GM10266 (cell line): ENCODE measurements around the gene CCP110.

Source experiments
- DNase-seq: peaks from one replicate; pipeline ENCODE4 v3.0.0; 2012; ENCODE audit errors: extremely low spot score
- TF ChIP-seq, protein P1 (sequence below): IDR thresholded peaks from 2 replicates; pipeline ENCODE4 v1.5.1; 2012; ENCODE audit warnings: mild to moderate bottlenecking, low read depth; ENCODE audit not compliant: control insufficient read depth, insufficient read depth; ENCODE audit errors: missing control alignments

The CCP110 gene

DNA sequence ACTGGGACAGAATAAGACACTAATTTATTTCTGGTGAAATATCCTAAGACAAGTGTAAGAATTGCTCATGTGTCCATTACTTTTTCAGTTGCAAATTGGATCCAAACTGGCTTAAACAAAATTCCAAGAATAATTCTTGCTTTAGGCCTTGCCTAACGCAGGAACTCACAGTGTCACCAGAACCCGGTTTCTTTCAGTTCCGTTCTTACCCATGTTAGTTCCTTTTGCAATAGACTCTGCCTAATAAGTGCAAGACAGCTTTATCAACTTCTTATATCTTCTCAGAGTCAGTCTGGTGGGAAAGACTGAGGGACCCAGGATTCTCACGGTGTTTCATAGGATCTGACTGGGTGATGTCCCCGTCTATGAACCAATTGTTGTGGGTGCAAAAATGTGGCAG, 26.6 kb upstream of the CCP110 start:
- TF ChIP-seq, protein P1, sequence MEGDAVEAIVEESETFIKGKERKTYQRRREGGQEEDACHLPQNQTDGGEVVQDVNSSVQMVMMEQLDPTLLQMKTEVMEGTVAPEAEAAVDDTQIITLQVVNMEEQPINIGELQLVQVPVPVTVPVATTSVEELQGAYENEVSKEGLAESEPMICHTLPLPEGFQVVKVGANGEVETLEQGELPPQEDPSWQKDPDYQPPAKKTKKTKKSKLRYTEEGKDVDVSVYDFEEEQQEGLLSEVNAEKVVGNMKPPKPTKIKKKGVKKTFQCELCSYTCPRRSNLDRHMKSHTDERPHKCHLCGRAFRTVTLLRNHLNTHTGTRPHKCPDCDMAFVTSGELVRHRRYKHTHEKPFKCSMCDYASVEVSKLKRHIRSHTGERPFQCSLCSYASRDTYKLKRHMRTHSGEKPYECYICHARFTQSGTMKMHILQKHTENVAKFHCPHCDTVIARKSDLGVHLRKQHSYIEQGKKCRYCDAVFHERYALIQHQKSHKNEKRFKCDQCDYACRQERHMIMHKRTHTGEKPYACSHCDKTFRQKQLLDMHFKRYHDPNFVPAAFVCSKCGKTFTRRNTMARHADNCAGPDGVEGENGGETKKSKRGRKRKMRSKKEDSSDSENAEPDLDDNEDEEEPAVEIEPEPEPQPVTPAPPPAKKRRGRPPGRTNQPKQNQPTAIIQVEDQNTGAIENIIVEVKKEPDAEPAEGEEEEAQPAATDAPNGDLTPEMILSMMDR = no peak
- no peak for DNase-seq

DNA sequence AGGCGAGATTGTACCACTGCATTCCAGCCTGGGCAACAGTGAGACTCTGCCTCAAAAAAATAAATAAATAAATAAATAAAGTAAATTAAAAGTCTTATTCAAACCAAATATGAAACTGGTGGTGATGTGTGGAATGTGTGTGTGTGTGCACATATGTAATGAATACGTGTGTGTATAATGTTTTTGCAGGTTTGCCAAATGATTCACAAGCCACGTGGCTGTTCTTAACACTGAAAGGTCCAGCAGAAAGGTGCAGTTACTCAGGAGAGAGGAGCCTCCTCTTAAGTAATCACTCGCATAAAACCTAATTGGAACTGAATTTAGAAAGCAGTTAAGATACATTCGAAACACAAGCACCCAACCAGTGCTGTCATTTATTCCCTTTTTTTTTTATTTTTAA, 24.7 kb upstream of the CCP110 start:
- no peak for DNase-seq
- TF ChIP-seq, protein P1 = no peak

DNA sequence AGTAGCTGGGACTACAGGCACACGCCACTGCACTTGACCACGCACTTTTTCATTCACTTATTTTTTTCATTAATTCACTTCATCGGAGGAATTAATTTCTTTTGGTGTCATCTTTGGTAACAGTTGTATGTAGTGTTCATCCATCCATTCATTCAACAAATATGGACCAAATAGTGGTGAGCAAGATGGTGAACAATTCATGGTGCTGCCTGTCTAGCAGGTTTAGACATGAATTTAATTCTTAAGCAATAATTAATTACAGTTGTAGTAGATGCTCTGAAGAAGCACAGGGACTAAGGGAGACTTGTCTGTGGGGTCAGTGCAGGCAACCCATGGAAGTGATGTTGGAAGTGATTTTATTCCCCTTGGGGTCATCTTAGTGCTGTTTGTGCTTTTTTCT, 24.3 kb upstream of the CCP110 start:
- no peak for DNase-seq
- TF ChIP-seq, protein P1 = no peak

DNA sequence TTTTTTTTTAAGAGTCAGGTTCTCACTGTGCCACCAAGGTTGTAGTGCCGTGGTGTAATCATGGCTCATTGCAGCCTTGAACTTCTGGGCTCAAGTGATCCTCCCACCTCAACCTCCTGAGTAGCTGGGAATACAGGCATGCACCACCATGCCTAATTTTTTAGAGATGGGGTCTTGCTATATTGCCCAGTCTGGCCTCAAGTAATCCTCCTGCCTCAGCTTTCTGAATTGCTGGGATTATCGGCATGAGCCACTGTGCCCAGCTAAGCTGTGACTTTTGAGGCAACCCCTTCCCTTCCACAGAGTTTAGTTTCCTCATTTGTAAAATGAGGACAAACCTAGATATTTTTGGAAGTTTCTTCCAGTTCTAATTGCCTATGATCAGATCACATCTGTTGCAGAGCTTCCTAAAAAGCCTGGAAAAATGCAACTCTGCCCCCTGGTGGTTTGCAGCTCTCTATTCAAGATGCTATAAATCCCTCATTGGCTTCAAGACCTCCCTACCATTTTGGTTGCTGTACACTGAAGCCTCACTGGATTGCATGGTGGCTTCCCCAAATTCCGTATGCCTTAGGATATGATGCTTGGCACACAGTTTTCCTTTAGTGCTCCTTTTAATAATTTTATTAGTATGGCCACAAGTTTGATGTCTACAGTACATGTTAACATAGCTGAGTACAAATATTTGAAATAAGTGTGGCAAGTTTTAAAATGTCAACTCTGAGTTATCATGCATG, 21.2 kb upstream of the CCP110 start:
- peak; percentile 56 for DNase-seq
- TF ChIP-seq, protein P1 = peak; percentile 65

DNA sequence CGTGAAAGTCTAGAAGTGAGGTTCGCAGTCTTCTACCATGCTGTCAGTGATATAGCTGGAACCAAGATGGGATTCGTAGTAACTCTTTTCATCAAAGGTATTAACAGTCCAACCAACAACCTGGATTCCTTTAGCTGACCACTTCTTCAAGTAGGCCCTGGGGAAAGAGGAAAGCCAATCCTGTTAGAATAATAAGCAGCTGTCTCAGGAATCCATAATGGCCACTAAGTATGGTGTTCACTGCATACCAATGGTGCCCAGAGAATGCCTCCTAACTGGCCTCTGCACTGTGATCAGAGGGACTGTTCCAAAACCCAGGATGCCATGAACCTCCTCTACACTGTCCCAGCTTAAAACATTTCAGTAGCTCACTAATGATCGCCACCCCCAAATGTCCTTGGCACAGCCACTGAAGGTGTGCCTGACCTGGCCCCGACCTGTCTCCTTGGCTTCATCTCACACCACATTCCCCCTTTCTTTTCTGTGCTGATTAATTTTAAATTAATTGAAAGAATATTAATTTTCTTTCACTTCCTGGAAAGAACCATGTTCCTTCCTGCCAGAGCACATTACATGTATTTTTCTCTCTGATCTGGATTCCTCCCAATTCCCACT, 20.2 kb upstream of the CCP110 start:
- TF ChIP-seq, protein P1 = no peak
- DNase-seq = no peak

DNA sequence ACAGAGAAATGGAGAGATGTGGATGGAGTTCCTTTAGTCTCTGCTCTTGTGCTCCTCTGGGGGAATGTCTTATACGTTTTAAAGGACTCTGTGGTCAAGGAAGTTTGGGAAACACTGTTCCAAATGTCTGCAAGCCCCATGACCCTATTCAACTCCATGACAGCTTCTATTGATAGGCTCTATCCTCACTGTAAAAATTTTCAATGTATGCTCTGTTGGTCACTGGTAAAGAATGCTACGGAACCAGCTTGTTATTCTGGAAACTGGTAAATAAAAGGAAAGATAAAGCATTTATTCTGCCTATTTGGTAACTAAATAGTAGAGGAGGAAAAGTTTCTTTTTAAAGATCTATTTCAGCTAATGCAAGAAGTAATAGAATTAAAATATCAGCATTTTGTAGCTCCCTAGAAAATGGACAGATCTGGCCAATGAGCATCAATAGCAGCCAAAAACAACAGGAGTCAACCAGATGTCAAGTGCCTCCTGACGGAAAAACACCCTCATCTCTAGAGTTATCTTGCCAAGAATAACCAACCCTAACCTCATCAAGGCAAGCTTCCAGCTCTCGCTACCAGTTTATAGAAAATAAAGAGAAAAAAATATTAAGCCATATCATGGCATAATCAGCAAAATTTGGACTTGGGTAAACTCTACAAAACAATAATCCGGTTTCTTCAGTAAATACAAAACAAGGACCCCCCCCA, 18.0 kb upstream of the CCP110 start:
- no peak for DNase-seq
- TF ChIP-seq, protein P1 = no peak

DNA sequence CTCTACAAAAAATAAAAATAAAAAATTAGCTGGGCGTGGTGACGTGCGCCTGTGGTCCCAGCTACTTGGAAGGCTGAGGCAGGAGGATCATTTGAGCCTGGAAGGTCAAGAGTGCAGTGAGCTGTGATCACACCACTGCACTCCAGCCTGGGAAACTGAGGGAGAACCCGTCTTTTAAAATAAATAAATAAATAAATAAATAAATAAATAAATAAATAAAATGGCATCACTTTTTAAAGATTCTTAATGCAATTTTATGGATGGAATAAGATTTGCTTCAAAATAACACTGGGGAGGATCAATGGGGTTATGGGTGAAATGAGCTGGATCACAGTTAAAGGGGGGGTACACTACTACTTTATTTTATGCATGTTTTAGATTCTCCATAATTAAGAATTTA, 16.8 kb upstream of the CCP110 start:
- TF ChIP-seq, protein P1 = no peak
- DNase-seq = no peak
